Neural progenitor cell (in vitro differentiated cells): ENCODE results near the gene CLCF1.

Experiments
- EZH2 ChIP-seq: fragments of 200-600 bp; sonication (generic); IDR thresholded peaks from 2 replicates; pipeline ENCODE4 v1.6.1; 2017; ENCODE audit warnings: antibody characterized with exemption, mild to moderate bottlenecking, moderate library complexity
- EZH2phosphoT487 ChIP-seq: fragments of 200-600 bp; sonication (generic); IDR thresholded peaks from 2 replicates; pipeline ENCODE4 v1.6.1; 2017; ENCODE audit warnings: antibody characterized with exemption
- TF ChIP-seq, protein P1 (sequence below): fragments of 200-600 bp; sonication (generic); IDR thresholded peaks from 2 replicates; pipeline ENCODE4 v1.5.1; 2017; ENCODE audit warnings: antibody characterized with exemption, mild to moderate bottlenecking

DNA sequence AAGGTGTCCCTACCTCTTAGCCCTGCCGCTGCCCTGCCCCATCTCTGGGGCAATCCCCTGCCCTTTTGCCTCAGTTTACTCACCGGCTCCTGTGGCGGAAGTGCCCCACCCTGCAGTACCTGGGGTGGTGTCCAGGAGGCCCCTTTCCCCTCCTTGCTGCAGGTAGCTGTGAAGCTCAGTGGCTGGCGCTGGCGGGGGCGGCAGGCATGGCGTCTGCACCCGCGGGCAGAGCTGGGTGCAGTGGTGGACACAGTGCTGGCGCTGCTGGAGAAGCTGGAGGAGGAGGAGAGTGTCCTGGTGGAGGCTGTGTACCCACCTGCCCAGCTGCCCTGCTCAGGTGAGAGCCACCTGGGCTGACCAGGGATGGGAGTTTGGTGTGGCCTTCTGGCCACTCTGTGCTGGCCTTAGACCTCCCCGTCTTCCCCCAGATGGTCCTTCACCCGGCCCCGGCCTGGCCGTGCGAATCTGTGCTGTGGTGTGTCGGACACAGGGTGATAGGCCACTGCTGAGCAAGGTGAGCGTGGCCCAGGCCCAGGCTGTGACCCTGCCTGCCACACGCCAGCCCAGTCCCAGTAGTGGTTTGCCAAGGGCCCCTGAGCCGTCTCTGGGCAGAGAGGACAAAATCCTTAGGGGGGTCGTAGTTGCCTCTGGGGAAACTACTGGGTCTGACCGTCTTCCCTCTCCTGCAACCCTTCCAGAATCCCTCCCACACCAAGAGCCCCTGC is 46.1 kb upstream of the CLCF1 start:
- TF ChIP-seq, protein P1, sequence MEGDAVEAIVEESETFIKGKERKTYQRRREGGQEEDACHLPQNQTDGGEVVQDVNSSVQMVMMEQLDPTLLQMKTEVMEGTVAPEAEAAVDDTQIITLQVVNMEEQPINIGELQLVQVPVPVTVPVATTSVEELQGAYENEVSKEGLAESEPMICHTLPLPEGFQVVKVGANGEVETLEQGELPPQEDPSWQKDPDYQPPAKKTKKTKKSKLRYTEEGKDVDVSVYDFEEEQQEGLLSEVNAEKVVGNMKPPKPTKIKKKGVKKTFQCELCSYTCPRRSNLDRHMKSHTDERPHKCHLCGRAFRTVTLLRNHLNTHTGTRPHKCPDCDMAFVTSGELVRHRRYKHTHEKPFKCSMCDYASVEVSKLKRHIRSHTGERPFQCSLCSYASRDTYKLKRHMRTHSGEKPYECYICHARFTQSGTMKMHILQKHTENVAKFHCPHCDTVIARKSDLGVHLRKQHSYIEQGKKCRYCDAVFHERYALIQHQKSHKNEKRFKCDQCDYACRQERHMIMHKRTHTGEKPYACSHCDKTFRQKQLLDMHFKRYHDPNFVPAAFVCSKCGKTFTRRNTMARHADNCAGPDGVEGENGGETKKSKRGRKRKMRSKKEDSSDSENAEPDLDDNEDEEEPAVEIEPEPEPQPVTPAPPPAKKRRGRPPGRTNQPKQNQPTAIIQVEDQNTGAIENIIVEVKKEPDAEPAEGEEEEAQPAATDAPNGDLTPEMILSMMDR = no peak
- TF ChIP-seq EZH2phosphoT487 = no peak
- TF ChIP-seq EZH2 = no peak
